HG03135 (cell line): ENCODE results near the gene C6orf136.
"Not testable (repeated sequence)": the region's sequence is repeated elsewhere in the genome, so short reads cannot be mapped to it uniquely, and the experiment has no call there.

Experiments used
- ATAC-seq: cut with Tn5 transposase; IDR thresholded peaks from one replicate; pipeline ENCODE4 v1.9.1; 2021; ENCODE audit warnings: mild to moderate bottlenecking, moderate library complexity; ENCODE audit not compliant: unreplicated experiment

Gene C6orf136

DNA sequence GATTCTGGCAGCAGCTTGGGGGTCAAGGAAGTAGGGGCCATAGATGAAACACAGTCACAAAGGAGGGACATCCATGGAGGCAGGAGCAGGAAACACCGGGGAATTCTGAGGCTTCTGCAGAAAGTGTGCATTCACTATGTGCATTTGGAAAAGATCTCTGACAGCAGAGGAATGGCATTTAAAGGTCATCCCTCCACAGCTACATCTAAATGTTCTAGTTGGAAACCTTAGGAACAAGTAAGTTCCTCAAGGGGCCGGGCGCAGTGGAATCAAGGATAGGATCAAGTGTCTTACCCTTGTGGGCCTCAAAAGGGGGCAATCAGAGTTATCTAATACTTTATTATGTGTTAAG, 8.8 kb downstream of the C6orf136 start:
- ATAC-seq: no peak

DNA sequence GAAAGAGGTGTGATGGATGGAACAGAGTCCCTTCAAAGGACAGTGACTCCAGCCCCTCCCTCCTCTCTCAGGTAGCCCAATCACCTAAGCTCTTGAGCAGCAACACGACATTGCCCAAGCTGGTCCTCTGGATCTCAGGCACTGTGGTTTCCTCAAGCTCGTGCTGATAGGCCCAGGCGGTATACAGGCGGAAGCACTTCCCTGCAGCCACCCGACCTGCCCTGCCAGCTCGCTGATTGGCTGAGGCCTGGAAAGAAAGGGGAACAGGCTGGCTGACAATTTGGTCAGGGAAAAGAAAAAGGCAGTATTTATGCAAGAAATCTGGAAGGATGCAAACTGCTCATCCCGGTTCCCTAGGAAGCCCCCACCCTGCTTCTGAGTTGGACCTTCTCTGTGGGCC, 9.6 kb downstream of the C6orf136 start:
- ATAC-seq: no peak

GRCh38 chr6:30657454-30657853, 10.5 kb downstream of the C6orf136 start:
- no peak for ATAC-seq

- ATAC-seq: not testable (repeated sequence)
Observed at GRCh38 chr6:30657922-30658321, 11.0 kb downstream of the C6orf136 start.

DNA sequence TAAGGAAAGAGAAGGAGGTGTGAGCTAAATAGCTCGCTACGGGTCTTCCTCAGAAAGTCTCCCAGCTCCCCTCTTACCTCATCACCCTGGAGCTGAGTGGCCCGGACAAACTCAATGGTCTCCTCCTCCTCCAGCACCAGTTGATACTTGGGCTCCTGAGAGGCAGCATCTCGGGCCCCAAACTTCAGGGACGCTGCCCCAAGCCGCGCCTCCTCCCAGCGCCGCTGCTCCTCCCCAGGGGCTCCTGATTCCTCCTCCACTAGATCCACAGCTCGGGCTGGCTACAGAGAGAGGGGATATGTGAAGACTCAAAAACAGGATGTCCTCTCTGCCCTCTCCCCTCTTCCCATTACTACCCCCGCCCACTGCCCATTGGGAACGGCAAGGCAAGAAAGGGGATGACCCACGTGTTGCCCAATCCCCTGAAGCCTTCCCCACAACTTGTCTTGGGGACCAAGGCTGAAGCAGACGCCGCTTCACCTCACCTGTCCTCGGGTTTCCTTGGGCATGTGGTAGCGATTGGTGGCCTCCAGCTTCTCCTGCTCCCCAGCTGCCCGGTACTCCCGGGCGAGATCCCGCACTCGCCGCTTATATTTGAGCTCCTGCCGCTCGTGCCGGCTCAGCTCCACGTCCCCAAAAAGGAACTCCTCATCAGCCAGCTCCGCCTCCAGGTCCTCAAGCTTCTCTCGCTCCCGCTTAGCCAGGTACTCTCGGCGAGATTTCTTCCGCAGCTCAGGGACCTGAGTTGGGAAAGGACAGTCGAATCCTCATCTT, 18.2 kb downstream of the C6orf136 start:
- ATAC-seq: no peak

DNA sequence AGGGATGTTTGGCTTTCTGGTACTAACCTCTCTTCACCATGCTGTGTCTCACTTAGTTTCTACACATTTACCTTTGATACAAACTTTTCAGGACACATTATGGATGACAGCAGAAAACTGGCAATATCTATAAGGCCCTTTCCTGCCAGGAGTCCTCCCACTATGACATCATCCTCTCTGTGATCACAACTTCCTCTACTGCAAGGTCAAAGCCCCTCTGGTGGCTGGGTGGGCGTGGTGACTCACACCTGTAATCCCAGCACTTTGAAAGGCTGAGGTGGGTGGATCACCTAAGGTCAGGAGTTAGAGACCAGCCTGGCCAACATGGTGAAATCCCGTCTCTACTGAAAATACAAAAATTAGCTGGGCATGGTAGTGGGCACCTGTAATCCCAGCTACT, 19.4 kb downstream of the C6orf136 start:
- ATAC-seq: not testable (repeated sequence)

DNA sequence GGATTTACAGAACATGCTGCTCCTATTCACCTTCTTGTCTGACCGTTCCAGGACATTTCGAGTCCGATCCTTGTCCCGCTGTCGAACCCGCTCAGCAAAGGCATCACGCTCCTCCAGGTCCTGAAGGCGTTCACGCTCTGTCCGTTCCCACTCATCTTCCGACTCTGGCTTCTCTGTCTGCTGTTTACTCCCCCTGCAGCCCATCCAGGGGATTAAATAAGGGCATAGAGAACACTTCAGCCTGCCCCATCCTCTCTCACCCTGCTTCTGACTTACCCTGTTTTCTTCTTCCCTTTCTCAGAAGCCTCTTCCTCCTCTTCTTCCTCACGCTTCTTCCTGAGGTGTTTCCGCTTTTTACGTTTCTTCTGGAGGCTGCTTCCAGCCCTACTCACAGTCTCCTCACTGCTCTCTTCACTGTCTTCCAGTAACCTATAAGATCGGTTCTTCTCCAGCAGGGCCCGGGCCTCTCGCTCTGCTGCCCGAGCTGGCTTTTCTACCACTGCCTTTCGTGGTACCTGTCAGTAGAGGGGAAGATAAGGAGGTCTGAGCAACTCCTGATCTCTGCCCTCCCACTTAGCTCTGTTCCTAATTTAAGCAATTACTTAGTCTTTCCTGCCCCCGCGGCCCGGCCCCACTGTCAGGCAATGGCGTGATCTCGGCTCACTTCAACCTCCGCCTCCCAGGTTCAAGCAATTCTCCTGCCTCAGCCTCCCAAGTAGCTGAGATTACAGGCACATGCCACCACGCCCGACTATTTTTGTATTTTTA, 24.0 kb downstream of the C6orf136 start:
- no peak for ATAC-seq

DNA sequence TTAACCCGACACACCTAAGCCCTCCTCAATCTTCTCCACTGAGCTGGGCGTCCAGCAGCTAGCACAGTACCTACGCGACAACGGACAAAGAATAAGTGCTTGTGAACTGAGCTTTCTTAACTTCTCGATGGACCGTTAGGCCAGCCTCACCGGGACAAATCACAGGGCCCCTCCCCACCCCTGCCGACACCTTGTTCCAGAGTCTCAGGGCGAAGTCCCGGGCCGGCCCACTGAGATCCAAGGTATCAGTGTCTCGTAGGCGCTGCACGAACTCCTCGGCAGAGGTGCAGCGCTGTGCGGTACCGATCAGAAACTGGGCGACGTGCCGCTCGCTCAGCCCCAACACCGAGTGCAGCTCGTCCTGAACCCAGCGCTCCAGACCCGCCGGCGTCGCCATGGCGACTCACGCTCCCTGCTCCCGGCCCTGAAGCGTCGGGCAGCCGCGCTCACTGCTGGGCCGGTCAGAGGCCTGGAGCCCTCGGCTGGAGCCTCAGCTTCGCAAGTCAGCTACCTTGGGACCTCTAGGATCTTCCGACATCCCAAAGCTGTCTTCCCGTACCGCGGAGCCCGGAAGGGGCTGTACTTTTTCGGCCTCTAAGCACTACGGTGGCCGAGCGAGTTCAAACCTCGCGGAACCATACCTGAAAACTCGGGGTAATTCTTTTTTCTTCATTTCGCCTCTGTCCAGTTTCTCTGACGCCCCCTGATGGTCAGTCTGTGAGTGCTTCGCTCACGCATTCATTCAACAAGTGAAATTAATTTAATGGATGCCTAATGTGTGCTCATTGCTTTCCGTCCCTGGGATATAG, 25.7 kb downstream of the C6orf136 start, which contains the start of gene DHX16:
Gene DHX16, minus strand, starts transcription at position 562 of the 809 bp plus-strand sequence. Its CDS starts 165 bp downstream, at position 397.
- peak; percentile 61 for ATAC-seq

DNA sequence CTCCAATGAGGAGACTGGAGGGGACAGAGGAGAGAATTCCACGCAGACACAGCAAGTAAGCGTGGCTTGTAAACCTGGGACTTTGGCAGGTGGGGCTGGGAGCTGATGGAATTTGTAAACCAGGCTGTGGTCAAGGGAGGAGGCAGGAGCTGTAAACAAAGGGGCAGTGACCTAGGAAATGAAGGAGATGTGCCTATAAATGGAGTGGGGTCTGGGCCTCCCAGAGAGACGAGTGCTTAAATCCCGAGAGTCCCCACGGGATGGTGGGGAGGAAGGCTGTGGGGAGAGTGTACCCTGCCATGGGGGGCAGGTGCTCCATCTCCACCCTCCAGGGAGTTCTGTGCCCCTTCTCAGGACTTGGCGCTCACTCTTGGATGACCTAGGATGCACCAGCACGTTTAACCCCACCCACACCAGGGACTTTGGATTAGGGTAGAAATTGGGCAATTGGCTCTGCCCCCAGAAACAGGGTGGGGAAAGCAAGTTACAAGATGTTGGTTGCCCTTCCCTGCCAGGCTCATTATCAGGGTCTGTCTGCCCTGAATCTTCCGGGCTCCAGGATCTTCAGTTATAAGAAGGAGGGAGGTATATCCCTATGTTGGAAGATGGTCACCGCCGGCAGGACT, 29.8 kb downstream of the C6orf136 start:
- ATAC-seq: no peak

DNA sequence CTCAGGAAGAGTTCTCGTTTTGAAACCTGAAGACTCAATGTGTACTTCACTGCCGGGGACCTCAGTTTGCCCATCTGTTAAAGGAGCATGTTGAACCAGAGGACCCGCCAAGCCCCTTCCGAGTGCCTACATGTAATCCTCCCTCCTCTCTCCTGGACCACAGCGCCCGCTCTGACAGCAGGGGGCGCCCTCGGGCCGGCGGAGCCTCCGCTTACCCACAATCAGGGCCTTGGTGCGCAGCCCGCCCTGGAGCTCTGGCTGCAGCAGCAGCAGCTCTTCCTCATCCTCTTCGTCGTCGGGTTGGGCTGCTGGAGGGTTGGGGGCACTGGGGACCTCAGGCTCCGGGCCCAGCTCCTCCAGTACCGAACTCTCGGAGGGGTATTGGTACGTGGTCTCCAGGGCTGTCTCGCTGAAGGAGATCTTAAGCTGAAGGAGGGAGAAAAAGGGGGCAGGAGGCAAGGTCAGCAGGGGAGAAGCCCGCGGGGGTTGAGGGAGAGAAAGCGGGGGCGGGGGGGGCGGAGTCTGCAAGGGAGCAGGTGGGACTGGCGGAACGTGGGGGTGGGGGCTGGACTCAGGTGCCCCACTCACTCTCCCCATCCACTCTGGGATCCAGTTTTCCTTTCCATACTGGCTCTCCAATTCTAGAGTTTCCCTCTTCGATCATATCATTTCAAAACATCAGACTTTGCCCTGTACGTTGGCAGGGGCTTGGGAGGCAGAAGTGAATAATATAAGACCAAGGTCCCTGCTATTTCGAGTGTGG, 32.2 kb downstream of the C6orf136 start:
- no peak for ATAC-seq

GRCh38 chr6:30679765-30680535, 33.0 kb downstream of the C6orf136 start:
- ATAC-seq: no peak

DNA sequence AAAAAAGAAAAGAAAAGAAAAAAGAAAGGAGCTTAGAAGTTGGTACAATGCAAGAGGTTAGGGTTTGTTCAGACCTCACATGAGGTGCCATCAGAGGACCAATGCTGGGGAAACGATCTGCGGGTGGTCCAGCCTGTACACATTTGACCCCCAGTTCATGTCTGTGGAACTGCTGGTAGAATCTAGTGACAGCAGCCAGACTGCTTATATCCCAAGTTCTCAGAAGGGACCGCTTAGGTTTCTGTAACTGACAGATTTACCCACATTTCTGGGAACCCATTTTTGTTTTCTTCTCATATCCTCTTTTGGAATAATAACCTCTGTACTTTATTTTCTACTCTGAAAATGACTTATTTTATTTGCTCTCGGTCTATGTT, 34.8 kb downstream of the C6orf136 start:
- ATAC-seq: no peak

GRCh38 chr6:30682143-30683117, 35.5 kb downstream of the C6orf136 start:
- peak; percentile 35 for ATAC-seq

DNA sequence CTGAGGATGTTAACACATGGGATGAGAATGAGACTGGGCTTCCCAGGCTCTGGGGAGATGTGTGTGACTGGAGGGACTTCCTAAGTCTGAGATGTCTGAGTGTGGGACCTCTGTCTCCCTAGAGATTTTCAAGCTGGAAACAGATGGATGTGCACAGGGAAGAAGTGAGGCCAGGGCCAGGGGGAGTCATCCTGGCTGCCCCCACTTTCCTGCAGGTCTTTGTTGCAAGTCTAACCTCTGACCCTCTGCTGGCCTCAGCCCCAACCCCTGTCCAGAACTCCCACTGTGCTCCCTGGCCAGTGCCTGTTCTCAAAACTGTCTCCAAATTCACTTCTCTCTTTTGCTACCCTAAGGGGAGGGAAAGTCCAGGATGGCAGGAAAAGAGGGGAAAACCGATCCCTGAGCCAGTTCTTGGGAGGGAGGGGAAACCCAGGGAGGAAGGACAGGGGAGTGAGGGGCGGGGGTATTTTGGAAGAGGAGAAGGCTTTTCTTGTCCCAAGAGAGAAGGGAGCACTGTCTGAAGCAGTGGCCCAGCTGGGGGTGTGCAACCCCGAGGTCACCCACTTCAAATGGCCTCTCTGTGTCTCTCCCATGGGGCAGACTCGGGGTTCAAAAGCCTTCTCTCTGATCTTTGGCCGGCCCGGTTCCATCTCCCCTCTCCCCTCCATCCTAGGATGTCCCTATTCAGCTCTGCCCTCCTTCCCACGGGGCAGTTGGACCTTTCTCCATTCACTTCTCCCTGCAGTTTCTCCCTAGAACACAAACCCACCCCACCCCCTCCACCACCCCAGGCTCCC, 36.4 kb downstream of the C6orf136 start:
- no peak for ATAC-seq

DNA sequence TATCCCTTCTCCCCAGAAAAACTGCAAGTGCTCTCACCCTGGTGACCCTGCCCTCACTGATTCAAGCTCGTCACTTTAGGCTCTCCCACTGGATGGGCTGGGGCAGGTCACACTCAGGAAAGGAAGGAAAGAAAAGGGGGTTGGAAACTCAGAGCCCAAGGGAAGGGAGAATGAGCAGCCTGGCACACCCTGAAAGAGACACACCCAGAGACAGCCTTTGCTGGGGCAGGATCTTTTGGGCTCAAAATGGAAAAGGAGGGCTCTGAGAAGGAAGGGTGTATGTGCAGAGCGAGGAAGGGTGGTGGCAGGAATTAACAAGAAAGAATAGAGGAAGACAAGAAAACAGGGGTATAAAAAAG, 37.0 kb downstream of the C6orf136 start:
- ATAC-seq: no peak

GRCh38 chr6:30684386-30685156, 37.6 kb downstream of the C6orf136 start:
- ATAC-seq: no peak
